ENCODE results near the gene PLPP3.

PLPP3 gene

DNA sequence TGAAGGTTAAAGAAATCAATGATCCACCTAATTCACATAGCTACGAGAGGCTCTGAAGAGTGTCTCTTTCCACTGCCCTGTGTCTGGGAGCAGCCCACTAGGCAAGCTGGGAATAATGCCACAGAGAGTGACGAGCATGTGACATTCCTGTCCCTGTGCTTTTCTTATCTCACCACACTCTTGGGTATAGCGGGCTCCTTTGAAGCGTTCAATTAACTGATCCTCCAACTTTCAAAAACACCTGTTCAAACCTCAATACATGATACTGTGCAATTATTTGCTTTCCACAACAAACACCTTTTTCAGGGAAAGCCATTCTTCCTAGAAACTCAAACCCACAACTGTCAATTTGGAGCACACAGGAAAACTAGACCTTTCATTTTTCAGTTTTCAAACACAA is 43.4 kb downstream of the PLPP3 start:
- ChIA-PET POLR2A (no interaction called here), CTCF (interaction anchor here (1.7 kb wide), 1 partner anchor 41 kb away, joined by 4 read pairs; no protein-coding TSS in a partner anchor)
- Histone ChIP-seq H3K36me3 (ENCODE audit: control insufficient read depth in 2 of 2, insufficient read depth in 1 of 2, low read length in 2 of 2) (peaks cover 0 to 15% of the 10 kb centered on the region in 2 experiments; a peak in 1 of 3 replicates), H3K4me3 (ENCODE audit: low read depth, low read length) (no peak overlapping the region), H3K4me1 (ENCODE audit: control insufficient read depth, insufficient read depth, low read length) (peaks cover 21% of the 10 kb centered on the region), H3K27ac (ENCODE audit: extremely low read depth, low read depth, low read length) (no peak overlapping the region), H3K9me3 (ENCODE audit: control insufficient read depth, insufficient read depth, low read depth, low read length) (no peaks in the 10 kb centered on the region)
- no peak for TF ChIP-seq HOXA7 (CRISPR knock-in tag; IDR thresholded peaks at IDR 0.05; ENCODE audit: borderline replicate concordance)
- no peak for TF ChIP-seq ZNF24 (tag by site-specific recombination; IDR thresholded peaks at IDR 0.05)
- no peak for TF ChIP-seq ZNF514 (tag by site-specific recombination; IDR thresholded peaks at IDR 0.05)
- TF ChIP-seq ZNF792 (tag by site-specific recombination; IDR thresholded peaks at IDR 0.05) = no peak
- TF ChIP-seq ZNF626 (tag by site-specific recombination; IDR thresholded peaks at IDR 0.05) = no peak
- no peak for TF ChIP-seq SETDB1 (IDR thresholded peaks at IDR 0.05; ENCODE audit: insufficient read length, low read length)

DNA sequence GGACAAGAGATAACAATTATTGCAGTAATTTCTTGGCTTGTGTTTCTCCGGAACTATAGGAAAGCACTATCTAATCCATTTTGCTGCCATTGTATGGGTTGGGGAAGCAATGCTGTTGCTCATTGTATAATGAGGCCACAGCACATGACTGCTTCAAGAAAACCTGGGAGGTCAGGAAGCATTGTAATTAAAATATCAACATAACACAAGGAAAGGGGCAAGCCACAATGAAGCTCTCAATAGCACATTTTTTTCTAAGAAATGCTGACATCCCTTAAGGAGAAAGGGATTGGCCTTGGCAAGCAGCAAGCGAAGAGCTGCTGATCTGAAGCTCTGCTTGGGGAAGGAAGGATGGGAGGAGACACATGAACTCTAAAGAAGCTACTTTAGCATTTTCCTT is 44.0 kb downstream of the PLPP3 start:
- Histone ChIP-seq H3K27ac (ENCODE audit: extremely low read depth, low read depth, low read length) (no peak overlapping the region), H3K4me3 (ENCODE audit: low read depth, low read length) (no peak overlapping the region), H3K36me3 (ENCODE audit: control insufficient read depth in 2 of 2, insufficient read depth in 1 of 2, low read length in 2 of 2) (peaks cover 0 to 15% of the 10 kb centered on the region in 2 experiments; a peak in 1 of 3 replicates), H3K9me3 (ENCODE audit: control insufficient read depth, insufficient read depth, low read depth, low read length) (no peaks in the 10 kb centered on the region), H3K4me1 (ENCODE audit: control insufficient read depth, insufficient read depth, low read length) (peaks cover 27% of the 10 kb centered on the region)
- TF ChIP-seq, protein P1, sequence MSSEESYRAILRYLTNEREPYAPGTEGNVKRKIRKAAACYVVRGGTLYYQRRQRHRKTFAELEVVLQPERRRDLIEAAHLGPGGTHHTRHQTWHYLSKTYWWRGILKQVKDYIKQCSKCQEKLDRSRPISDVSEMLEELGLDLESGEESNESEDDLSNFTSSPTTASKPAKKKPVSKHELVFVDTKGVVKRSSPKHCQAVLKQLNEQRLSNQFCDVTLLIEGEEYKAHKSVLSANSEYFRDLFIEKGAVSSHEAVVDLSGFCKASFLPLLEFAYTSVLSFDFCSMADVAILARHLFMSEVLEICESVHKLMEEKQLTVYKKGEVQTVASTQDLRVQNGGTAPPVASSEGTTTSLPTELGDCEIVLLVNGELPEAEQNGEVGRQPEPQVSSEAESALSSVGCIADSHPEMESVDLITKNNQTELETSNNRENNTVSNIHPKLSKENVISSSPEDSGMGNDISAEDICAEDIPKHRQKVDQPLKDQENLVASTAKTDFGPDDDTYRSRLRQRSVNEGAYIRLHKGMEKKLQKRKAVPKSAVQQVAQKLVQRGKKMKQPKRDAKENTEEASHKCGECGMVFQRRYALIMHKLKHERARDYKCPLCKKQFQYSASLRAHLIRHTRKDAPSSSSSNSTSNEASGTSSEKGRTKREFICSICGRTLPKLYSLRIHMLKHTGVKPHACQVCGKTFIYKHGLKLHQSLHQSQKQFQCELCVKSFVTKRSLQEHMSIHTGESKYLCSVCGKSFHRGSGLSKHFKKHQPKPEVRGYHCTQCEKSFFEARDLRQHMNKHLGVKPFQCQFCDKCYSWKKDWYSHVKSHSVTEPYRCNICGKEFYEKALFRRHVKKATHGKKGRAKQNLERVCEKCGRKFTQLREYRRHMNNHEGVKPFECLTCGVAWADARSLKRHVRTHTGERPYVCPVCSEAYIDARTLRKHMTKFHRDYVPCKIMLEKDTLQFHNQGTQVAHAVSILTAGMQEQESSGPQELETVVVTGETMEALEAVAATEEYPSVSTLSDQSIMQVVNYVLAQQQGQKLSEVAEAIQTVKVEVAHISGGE (tag by site-specific recombination; conservative IDR thresholded peaks at IDR 0.05; ENCODE audit: low read depth) = no peak
- TF ChIP-seq, protein P2, sequence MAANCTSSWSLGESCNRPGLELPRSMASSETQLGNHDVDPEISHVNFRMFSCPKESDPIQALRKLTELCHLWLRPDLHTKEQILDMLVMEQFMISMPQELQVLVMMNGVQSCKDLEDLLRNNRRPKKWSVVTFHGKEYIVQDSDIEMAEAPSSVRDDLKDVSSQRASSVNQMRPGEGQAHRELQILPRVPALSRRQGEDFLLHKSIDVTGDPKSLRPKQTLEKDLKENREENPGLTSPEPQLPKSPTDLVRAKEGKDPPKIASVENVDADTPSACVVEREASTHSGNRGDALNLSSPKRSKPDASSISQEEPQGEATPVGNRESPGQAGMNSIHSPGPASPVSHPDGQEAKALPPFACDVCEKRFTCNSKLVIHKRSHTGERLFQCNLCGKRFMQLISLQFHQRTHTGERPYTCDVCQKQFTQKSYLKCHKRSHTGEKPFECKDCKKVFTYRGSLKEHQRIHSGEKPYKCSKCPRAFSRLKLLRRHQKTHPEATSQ (tag by site-specific recombination; IDR thresholded peaks at IDR 0.05) = no peak
- TF ChIP-seq TCF7L2 (IDR thresholded peaks at IDR 0.05; ENCODE audit: borderline replicate concordance, low read depth, low read length) (no peak), ZFHX2 (tag by site-specific recombination; conservative IDR thresholded peaks at IDR 0.05) (no peak), ZFP37 (tag by site-specific recombination; IDR thresholded peaks at IDR 0.05) (no peak), ZNF629 (tag by site-specific recombination; IDR thresholded peaks at IDR 0.05) (no peak), ZSCAN23 (tag by site-specific recombination; IDR thresholded peaks at IDR 0.05) (no peak), ZNF707 (tag by site-specific recombination; IDR thresholded peaks at IDR 0.05) (no peak)
- TF ChIP-seq, protein P3, sequence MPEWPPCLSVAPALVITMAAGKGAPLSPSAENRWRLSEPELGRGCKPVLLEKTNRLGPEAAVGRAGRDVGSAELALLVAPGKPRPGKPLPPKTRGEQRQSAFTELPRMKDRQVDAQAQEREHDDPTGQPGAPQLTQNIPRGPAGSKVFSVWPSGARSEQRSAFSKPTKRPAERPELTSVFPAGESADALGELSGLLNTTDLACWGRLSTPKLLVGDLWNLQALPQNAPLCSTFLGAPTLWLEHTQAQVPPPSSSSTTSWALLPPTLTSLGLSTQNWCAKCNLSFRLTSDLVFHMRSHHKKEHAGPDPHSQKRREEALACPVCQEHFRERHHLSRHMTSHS (tag by site-specific recombination; IDR thresholded peaks at IDR 0.05) = no peak
- TF ChIP-seq, protein P4, sequence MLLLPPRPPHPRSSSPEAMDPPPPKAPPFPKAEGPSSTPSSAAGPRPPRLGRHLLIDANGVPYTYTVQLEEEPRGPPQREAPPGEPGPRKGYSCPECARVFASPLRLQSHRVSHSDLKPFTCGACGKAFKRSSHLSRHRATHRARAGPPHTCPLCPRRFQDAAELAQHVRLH (tag by site-specific recombination; IDR thresholded peaks at IDR 0.05) = no peak
- ChIA-PET CTCF (interaction anchor here (0.6 to 1.7 kb wide), 3 partner anchors 17 to 1112 kb away, joined by 3 to 4 read pairs (median 3); no protein-coding TSS in a partner anchor), POLR2A (no interaction called here)

DNA sequence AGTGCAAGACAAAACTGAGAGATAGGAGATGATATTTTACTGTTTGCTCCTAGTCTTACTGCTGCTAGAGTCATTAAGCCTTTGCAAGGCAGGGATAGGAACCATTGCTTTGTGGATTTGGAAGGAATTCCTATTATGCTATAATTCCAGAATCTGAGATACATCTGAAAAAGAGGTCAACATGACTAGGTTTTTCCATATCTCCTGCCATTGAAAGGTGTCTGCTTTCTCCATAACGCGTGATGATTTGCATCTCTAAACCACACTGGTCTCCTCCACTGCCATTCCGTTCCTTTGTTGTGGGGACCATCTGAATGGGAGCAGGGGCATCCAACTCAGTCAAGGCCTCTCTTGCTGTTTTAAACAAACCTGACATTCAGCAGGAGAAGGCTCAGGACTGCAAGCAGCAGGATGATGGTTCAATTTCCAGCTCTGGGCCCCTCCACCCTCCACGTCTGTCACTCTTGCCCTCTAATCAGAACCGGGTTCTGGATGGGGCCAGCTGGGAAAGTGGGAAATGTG is 45.2 kb downstream of the PLPP3 start:
- Histone ChIP-seq H3K9me3 (ENCODE audit: control insufficient read depth, insufficient read depth, low read depth, low read length) (no peaks in the 10 kb centered on the region), H3K27ac (ENCODE audit: extremely low read depth, low read depth, low read length) (no peak overlapping the region), H3K4me3 (ENCODE audit: low read depth, low read length) (no peak overlapping the region), H3K36me3 (ENCODE audit: control insufficient read depth in 2 of 2, insufficient read depth in 1 of 2, low read length in 2 of 2) (peaks cover 0 to 15% of the 10 kb centered on the region in 2 experiments; a peak in 1 of 3 replicates), H3K4me1 (ENCODE audit: control insufficient read depth, insufficient read depth, low read length) (peaks cover 29% of the 10 kb centered on the region)
- POLR2A ChIA-PET = no interaction called here
- TF ChIP-seq ZXDB (tag by site-specific recombination; IDR thresholded peaks at IDR 0.05) (no peak), ZNF624 (tag by site-specific recombination; IDR thresholded peaks at IDR 0.05) (no peak), GLIS2 (tag by site-specific recombination; IDR thresholded peaks at IDR 0.05) (no peak), SALL2 (tag by site-specific recombination; IDR thresholded peaks at IDR 0.05; ENCODE audit: borderline replicate concordance) (no peak), ZNF530 (tag by site-specific recombination; IDR thresholded peaks at IDR 0.05; ENCODE audit: low read depth) (no peak)
- TF ChIP-seq, protein P5, sequence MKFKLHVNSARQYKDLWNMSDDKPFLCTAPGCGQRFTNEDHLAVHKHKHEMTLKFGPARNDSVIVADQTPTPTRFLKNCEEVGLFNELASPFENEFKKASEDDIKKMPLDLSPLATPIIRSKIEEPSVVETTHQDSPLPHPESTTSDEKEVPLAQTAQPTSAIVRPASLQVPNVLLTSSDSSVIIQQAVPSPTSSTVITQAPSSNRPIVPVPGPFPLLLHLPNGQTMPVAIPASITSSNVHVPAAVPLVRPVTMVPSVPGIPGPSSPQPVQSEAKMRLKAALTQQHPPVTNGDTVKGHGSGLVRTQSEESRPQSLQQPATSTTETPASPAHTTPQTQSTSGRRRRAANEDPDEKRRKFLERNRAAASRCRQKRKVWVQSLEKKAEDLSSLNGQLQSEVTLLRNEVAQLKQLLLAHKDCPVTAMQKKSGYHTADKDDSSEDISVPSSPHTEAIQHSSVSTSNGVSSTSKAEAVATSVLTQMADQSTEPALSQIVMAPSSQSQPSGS (tag by site-specific recombination; IDR thresholded peaks at IDR 0.05; ENCODE audit: low read depth) = no peak
- CTCF ChIA-PET = no interaction called here

All from HEK293 (cell line).